ENCODE data around the gene FAM149B1.
"Not testable (repeated sequence)": the region's sequence is repeated elsewhere in the genome, so short reads cannot be mapped to it uniquely, and the experiment has no call there.

The FAM149B1 gene

DNA sequence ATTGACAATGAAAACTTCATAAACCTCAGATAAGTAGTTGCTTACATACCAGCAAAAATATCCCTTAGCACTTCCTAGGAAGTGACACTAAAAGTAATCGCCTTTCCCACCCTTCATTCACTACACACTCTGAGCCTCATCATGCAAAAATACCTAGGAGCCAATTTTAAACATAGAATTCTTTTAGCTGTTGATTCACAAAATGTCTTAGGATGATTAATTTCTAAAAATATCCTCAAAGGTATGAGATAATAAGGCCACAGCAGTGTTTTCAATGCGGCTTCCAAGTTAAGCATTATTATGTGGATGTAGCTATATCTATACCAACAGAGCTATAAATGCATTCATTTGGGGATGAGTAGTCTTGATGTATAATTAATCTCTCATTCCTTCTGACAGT is 66.0 kb downstream of the FAM149B1 start:
- DNase-seq (ENCODE audit: low read depth) = no peak

DNA sequence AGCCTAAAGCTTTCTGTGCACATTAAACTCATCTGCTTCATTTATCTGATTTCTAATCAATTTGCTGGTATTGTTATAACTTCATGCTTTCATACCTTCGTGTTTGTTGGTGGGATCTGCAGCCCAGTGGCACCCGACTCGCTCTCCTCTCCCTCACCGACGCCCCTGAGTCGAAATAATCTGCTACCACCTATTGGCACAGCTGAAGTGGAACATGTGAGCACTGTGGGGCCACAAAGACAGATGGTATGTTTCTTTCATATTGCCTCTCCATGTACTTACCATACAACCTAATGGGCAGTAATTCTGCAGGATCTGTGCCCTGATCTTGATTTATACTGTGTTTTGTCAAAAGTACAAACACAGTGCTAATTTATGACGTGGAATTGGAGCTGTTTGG is 66.8 kb downstream of the FAM149B1 start:
- no peak for DNase-seq (ENCODE audit: low read depth)

DNA sequence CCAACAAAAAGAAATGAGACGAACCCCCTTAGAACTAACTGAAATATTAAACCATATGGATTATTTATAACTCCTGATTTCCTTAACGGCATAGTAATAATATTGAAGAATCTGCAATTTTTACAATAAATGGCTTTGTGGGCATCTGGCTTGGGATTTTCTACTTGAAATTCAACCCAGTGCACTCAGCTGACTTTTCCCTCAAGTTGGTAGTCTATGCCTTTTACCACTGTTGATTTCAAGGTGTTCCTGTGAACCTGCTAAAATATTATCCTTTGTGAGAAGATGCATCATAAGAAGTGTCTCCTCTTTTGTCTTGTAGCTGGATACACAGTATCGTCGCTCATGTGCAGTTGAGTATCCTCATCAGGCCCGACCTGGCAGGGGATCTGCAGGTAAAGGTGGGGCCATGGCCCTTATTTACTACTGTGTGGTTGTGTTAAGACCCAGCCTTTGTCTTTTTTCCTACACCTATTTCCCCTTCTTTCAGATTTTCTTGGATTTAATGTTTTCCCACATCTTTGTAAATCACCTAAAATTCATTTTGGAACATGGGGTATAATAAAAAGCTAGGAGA is 71.2 kb downstream of the FAM149B1 start:
- no peak for DNase-seq (ENCODE audit: low read depth)

DNA sequence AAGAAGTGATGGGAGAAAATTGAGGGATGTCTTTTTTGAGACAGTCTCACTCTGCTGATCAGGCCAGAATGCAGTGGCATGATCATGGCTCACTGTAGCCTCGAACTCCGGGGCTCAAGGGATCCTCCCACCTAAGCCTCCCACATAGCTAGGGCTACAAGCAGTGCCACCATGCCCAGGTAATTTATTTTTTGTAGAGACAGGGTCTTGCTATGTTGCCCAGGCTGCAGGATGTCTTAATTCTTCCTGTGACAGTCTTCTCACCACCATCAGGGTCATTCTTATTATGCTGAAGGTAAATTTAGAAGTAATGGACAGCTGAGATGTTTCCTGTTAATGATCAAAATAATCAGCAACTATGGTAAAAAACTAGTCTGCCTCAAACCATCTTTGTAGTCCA is 72.0 kb downstream of the FAM149B1 start:
- DNase-seq (ENCODE audit: low read depth) = no peak

DNA sequence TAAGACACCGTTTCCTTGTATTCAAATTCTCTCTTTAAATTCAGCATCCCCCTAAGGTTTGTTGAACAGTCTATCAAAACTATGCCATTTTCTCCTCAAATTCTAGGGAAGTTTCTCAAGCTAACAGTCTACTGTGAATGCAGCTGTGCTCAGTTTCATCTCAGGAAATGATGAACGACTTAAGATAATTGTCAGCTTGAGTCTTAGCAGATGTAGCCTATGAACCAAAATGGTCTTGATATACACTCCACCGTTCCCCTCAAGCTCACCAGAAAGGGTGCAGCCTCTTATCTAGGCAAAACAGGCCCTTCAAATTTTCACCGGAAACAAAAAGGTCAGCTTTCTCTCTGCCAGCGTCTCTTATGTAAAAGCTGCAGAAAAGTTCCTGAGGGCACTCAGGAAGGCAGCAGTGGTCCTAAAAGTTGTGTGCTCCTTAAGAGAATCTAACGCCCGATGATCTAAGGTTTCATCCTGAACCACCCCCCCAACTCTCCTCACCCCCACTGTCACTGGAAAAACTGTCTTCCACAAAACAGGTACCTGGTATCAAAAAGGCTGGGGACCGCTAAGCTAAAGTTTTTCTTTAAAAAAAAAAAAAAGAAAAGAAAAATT is 77.1 kb downstream of the FAM149B1 start:
- no peak for DNase-seq (ENCODE audit: low read depth)

DNA sequence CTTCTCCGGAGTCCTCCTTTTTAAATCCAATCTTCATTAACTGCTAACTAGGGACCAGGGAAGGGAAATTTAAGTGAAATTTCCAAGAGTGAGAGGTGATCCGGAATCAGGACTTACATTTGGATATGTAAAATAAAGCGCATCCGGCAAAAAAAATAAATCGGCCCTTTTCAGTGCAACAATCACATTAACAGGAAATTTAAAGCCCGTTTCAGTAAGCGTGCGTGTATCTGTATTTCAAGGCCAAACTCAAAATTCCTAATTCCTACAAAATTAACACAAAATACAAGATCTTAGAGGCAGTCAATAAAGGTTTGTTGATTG is 78.4 kb downstream of the FAM149B1 start:
- DNase-seq (ENCODE audit: low read depth) = no peak

DNA sequence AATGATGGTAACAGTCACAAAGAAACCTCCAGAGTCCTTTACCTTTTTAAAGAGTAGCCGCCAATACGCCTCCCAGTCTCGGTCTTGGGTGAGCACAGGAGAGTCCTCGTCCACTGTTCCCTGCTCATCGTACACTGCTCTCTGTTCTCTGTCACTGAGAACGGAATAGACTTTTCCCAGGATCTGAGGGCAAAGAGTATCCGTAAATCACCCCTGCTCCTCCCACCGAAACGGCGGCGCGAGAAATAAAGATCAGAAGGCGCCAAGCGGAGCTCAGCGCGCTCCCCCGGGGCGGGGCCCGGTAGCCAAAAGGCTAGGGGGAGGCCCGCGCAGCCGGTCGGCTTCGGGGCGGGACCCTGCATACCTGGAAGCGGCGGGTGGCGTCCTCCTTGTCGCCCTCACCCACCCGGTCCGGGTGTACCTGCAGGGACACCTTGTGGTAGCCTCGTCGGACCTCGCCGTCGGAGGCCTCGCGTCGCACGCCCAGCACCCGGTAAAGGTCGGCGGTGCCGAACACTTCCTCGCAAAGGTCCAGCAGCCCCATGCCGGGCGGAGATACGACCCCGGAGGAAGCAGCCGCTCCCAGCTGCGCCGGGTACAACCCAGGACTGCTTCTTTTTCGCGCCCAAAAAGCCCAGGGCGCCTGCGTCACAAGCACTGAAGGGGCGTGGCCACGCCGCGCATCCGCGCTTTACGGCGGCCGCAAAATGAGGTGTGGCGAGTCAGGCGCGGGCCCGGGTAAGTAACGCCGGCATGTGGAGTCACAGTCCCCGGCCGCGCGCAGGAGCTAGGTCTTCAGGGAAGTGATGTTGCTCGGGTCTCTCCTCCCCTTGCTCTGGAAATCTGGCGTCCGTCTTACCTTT is 79.0 kb downstream of the FAM149B1 start, which contains the start of gene DNAJC9:
TSS of gene DNAJC9 (minus strand) at position 610 of the 863 bp plus-strand sequence. CDS start at position 544, 66 bp downstream.
- DNase-seq (ENCODE audit: low read depth) = peak; percentile 99

DNA sequence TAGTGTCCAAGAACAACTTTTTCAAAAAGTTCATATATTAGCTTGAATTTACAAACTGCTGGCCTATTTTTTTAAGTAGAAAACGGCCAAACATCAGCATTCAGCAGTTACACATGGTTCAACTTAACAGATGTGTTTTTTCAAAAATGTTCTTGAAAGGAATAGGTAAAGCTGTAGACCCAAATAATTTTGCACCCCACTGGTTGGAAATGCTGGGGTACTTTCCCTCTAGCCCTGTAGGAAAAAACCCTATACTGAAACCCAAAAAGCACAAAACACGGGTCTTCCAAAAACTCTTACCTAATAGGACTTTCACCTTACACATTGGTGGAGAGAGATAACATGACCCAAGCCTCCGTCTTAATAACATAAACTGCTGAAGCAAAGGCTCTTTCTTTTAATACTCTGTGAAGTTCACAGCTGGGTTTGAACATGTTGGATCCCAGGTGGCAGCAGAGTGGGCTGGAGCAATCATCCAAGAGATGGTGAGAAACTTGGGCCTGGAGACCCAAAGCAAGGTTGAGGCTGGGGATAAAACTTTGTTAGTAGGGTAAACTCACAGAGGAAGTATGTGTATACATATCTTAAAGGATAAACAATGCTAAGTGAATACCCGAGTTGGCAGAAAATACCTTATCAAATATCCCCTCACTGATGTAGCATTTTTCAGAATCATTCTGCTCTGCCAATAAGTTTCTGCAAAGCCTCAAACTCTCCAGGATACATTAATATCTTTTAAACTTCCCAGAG is 79.8 kb downstream of the FAM149B1 start:
- no peak for DNase-seq (ENCODE audit: low read depth)

DNA sequence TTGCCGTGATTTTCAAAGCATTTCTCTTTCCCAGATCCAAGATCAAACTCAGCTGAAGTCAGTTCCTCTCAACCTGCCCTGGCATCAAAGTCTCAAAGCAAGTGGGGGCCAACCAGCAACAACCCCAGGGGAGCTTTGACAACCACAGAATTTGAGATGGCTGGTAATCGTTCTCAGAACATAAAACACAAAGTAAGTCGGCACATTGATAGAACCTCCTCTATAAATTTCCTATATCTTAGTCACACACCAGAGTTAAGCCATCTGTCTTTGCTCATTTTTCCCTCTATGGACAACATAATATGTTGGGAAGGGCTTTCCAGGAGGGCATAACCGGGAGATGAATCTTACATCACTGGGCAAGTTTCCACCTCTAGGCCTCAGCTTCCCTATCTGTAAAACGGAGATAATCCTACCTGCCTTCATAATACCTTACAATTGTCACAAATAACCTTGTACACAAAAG is 80.4 kb downstream of the FAM149B1 start:
- DNase-seq (ENCODE audit: low read depth) = no peak

DNA sequence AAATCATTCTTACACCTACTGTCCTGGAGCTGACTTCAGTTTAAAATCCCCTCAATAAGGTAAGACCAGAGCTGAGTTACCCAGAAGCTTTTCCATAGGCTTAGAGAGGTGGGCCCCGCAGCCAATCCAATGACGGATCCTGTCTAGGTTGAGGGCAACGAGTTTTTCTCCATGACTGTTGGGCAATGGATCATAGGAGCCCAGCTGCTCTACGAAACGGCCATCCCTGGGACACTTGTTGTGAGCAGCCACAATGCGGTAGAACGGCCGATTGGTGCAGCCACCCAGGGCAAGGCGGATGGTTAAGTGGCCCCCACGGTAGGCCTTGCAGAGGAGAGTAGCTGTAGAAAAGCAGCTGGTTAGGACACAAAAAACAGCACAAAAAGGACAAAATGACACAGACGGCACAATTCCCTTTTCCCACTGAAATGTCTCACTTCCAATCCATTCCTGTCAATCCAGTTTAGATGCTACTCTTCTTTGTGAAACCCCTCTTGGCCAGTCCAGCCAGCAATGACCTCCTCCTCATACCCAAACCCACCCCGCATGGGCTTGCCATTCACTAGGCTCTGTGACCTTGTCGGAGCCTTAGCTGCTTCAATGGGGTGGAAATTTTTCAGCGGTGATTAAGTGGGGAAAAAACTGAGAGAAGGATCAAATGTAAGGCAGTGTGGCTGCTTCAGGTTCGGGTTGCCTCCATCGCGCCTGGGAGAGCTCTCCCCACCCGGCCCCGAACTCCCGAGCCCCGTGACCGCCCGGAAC is 83.9 kb downstream of the FAM149B1 start:
- DNase-seq (ENCODE audit: low read depth) = no peak

DNA sequence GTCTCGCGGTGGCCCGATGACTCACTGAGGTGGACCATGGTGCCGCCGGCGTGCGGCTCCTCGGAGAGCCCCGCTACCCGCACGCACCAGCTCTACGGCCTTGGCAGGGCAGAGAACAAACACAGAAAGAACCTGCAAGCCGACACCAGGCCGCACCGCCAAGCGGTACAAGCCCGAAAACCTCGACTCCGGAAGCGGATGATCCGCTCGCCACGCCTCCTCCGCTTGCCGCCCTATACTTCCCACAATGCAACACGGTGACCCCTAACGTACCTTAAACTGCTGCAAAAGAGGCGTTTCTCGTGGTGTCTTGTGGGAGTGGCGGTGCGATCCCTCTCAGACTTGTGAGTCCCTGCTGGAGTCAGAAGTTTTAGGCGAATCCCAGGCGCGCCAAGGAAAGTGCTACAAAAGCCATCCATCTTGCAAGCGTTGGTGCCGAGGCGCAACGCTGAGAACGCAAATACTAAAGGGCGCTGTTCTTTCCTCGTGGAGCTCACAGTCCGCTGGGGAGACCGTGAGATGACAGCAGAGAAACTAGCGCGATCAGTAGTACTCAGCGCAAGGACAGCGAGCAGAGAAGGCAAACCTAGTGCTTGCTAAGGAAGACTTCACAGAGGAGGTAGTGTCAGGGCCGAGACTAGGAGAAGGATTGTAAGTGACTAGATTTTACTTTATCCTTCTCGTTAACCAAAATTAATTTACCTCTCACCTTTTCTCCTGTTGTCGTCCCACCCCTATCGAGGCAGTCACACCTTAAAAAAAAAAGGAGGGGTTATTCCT is 84.7 kb downstream of the FAM149B1 start, which contains the start of gene MRPS16:
TSS of gene MRPS16 (minus strand) at position 200 of the 780 bp plus-strand sequence. CDS start at position 38, 162 bp downstream.
- DNase-seq (ENCODE audit: low read depth) = peak; percentile 85

DNA sequence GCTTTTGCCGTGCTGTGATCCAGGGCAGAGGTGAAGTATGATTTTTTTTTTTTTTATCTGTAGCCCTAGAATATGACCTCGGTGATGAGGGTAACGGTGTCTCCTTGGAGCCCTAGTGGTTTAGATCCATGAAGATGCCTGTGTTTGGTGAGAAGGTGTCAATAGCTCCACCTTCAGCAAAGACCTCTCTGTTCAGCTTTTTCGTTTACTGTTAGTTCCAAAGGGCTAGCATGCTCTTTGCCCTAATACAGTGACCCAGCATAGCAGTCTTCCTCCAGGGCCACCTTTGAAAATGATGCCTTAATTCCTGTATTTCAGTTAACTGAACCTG is 85.3 kb downstream of the FAM149B1 start:
- no peak for DNase-seq (ENCODE audit: low read depth)

DNA sequence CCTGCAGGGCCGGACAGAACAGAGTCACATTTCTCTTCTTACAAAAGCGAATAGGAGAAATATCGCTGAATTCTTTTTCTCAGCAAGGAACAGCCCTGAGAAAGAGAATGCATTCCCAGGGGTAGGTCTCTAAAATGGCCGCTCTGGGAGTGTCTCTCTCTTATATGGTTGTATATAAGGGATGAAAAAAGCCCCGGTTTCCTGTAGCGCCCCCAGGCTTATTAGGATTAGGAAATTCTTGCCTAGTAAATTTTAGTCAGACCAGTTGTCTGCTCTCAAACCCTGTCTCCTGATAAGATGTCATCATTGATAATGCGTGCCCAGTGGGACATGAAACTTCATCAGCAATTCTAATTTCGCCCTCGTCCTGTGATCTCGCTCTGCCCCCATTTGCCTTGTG is 90.7 kb downstream of the FAM149B1 start:
- DNase-seq (ENCODE audit: low read depth) = not testable (repeated sequence)

DNA sequence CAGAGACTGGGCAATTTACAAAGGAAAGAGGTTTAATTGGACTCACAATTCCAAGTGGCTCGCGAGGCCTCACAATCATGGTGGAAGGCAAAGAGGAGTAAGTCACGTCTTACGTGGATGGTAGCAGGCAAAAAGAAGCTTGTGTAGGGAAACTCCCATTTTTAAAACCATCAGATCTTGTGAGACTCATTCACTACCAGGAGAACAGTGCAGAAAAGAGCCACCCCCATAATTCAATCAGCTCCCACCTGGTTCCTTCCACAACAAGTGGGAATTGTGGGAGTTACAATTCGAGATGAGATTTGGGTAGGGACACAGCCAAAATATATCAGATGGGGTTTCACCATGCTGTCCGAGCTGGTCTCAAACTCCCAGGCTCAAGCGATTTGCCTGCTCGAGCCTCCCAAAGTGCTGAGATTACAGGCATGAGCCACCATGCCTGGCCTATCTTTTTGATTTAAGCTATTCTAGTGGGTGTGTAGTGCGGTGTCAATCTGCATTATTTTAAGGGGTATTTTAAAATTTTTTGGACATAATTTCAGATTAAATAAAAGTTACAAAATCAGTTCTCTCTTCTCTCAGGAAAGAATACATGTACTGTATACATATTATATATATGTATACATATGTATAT is 93.6 kb downstream of the FAM149B1 start:
- DNase-seq (ENCODE audit: low read depth) = no peak

DNA sequence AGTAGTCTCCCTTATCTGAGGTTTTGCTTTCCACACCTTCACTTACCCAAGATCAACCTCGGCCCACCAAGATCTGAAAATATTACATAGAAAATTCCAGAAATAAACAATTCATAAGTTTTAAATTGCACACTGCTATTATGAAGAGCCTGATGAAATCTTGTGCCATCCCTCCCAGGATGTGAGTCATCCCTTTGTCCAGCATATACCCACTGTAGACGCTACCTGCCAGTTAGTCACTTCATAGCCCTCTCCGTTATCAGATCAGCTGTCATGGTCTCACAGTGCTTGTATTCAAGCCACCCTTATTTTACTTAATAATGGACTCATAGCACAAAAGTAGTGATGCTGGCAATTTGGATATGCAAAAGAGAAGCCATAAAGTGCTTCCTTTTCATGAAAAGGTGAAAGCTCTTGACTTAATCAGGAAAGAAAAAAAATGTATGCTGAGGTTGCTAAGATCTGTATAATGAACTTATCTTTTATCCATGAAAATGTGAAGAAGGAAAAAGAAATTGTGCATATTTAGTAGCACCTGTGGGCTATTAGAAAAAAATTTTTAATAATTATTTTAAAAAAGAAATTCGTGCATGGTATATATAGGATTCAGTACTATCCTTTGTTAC is 94.3 kb downstream of the FAM149B1 start:
- DNase-seq (ENCODE audit: low read depth) = no peak

DNA sequence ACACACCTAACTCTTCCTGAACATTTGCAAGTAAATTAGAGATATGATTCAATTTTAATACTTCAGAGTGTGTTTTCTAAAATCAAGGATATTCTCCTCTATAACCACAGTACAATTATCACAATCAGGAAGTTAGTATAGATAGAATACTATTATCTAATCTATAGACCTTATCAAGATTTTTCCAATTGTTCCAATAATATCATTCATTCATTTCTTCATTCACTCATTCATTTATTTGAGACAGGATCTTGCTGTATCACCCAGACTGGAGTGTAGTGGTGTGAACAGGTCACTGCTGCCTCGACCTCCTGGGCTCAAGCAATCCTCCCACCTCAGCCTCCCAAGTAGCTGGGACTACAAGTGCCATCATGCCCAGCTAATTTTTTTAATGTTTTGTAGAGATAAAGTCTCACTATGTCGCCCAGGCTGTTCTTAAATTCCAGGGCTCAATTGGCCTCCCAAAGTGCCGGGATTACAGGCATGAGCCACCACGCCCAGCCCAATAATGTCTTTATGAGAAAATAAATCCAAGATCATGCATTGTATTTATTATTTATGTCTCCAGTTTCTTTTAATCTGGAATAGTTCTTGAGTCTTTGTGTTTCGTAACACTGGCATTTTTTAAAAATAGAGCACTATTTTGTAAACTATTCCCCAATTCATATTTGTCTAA is 95.1 kb downstream of the FAM149B1 start:
- DNase-seq (ENCODE audit: low read depth) = no peak

DNA sequence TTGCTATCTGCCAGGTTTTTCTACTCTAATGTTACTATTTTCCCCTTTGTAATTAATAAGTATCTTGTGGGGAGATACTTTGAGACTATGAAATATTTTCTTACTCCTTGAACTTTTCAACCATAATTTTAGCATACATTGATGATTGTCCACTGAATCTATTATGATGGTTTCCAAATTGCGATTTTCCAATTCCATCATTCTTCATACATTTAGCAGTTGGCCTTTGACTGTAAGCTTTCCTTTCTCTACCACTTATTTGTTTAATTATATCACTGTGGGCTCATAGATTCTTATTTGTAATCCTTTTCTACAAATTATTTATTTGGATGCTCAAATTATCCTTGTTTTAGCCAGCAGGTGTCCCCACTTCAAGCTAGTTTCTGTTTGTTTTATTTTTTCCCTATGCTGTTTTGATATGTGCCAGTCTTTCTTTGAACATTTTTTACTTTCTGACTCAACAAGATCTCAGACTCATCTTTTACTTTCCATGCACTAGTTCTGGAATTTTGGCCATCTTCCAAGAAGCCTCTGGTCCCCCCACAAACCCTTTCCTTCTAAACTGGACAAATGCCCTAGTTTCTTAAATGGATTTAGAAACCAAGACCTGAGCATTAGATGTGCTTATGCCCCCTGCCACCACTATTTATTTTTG is 95.9 kb downstream of the FAM149B1 start:
- DNase-seq (ENCODE audit: low read depth) = no peak

DNA sequence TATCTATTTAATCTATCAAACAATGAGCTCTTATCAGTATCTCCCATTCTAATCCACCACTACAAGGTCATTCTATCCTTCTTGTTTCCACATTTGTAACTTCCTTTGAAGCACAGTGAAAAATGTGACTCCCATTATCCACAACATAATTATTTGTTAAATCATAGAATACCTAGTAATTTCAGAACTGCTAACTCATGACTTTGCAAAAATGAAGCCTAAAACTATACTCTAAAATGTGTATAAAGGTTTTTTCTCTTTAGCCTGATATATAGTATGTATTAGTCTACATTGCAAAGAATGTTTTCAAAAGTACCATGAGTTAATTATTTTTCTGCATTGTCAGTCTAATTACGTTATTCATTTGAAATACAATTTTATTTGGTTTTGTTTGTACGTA is 96.5 kb downstream of the FAM149B1 start:
- DNase-seq (ENCODE audit: low read depth) = no peak

DNA sequence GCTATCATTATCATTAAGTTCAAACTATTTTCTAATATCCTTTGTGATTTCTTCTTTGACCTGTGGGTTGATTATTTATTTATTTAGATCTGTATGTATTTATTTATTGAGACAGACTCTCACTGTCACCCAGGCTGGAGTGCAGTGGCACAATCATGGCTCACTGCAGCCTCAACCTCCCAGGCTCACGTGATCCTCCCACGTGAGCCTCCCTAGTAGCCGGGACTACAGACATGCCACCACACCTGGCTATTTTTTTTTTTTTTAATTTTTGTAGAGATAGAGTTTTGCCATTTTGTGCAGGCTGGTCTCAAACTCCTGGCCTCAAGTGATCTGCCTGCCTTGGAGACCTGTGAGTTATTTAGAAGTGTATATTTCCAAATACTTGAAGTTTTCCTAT is 113.2 kb downstream of the FAM149B1 start:
- DNase-seq (ENCODE audit: low read depth) = no peak
